GM12891 (cell line): ENCODE results near the gene SLC22A31.

ENCODE experiments used
- PAX5 ChIP-seq: IDR thresholded peaks from 2 replicates; pipeline ENCODE4 v1.6.1; 2011; ENCODE audit warnings: low read length, moderate library complexity, mild to moderate bottlenecking; ENCODE audit not compliant: insufficient read depth, severe bottlenecking
- POLR2A ChIP-seq: IDR thresholded peaks from 2 replicates; pipeline ENCODE4 v1.6.1; 2011; ENCODE audit warnings: low read depth, low read length, control low read depth
- POLR2AphosphoS5 ChIP-seq: IDR thresholded peaks from 2 replicates; pipeline ENCODE4 v1.6.1; 2011; ENCODE audit warnings: low read depth, low read length, control low read depth
- POU2F2 ChIP-seq: IDR thresholded peaks from 2 replicates; pipeline ENCODE4 v1.6.1; 2011; ENCODE audit warnings: low read depth, mild to moderate bottlenecking, control low read depth, low read length, moderate library complexity

- no peak for TF ChIP-seq POLR2AphosphoS5
- TF ChIP-seq POLR2A = no peak
- no peak for TF ChIP-seq POU2F2
- TF ChIP-seq PAX5 = no peak
Observed at GRCh38 chr16:89237733-89238132, 37.4 kb upstream of the SLC22A31 start.
